GM12865 (cell line): ENCODE measurements around the gene FGD6.

Experiments
- DNase-seq: peaks from one replicate; pipeline ENCODE4 v3.0.0; 2010; ENCODE audit warnings: low read depth
- H3K4me3 ChIP-seq: 2 replicates; pipeline ENCODE4 v1.5.1; 2011; ENCODE audit warnings: mild to moderate bottlenecking, low read depth, low read length, control low read depth
- TF ChIP-seq, protein P1 (sequence below): IDR thresholded peaks from 2 replicates; pipeline ENCODE4 v1.5.1; 2011; ENCODE audit warnings: low read length, control low read depth, low read depth, inconsistent platforms; ENCODE audit not compliant: insufficient read depth; ENCODE audit errors: missing control alignments

Gene FGD6

DNA sequence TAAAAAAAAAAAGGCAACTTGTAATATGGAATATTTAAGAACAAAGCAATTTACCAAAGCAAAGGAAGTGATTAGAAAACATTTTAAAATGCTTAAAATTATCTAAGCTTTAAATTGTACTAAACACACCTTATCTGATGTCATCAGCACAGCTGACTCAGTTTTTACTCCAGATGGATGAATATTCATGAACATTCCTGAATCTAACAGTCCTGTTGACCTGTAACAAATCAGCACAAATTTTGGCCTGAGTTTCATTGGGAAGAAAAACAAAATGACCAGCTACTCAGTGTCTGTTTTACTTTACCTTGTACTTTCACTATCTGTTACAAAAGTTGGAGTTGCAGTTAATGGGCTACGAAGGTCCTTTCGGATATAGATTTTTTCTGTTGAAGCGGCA, 159.8 kb downstream of the FGD6 start:
- no peak for DNase-seq
- TF ChIP-seq, protein P1, sequence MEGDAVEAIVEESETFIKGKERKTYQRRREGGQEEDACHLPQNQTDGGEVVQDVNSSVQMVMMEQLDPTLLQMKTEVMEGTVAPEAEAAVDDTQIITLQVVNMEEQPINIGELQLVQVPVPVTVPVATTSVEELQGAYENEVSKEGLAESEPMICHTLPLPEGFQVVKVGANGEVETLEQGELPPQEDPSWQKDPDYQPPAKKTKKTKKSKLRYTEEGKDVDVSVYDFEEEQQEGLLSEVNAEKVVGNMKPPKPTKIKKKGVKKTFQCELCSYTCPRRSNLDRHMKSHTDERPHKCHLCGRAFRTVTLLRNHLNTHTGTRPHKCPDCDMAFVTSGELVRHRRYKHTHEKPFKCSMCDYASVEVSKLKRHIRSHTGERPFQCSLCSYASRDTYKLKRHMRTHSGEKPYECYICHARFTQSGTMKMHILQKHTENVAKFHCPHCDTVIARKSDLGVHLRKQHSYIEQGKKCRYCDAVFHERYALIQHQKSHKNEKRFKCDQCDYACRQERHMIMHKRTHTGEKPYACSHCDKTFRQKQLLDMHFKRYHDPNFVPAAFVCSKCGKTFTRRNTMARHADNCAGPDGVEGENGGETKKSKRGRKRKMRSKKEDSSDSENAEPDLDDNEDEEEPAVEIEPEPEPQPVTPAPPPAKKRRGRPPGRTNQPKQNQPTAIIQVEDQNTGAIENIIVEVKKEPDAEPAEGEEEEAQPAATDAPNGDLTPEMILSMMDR = no peak
- no peak overlapping the region for H3K4me3 ChIP-seq

DNA sequence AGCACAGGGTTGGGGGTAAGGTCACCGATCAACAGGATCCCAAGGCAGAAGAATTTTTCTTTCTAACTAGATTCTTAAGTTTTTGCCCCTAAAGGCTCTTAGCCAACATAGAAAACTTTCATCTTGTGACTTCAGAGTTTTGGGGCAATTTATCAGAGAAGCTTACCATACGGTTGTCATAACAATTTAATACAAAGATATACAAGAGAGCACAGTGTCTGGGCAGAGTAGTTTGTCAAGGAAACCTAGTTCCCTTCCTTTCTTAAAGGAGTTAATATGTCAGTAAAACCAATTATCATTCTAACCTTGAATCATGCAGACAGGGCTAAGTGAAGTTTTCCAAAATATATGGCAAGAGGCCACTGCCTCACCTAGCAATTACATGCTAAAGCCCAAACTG, 162.2 kb downstream of the FGD6 start:
- no peak overlapping the region for H3K4me3 ChIP-seq
- TF ChIP-seq, protein P1 = no peak
- DNase-seq = no peak

DNA sequence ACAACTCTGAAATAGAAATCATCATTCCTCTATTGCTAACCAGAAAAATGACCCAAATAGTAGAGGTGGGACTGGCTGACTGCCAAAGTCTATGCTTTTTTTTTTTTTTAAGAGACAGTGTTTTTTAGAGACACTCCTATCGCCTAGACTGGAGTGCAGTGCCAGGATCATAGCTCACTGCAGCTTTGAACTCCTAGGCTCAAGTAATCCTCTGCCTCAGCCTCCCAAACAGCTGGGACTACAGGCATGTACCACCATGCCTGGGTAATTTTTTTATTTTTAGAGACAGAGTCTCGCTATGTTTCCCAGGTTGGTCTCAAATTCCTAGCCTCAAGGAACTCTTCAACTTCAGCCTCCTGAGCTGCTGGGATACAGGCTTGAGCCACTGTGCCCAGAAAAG, 163.1 kb downstream of the FGD6 start:
- H3K4me3 ChIP-seq = no peak overlapping the region
- DNase-seq = no peak
- TF ChIP-seq, protein P1 = no peak

- H3K4me3 ChIP-seq = no peak overlapping the region
- TF ChIP-seq, protein P1 = no peak
- DNase-seq = no peak
Measured at GRCh38 chr12:95051241-95051640, 166.0 kb downstream of the FGD6 start.

DNA sequence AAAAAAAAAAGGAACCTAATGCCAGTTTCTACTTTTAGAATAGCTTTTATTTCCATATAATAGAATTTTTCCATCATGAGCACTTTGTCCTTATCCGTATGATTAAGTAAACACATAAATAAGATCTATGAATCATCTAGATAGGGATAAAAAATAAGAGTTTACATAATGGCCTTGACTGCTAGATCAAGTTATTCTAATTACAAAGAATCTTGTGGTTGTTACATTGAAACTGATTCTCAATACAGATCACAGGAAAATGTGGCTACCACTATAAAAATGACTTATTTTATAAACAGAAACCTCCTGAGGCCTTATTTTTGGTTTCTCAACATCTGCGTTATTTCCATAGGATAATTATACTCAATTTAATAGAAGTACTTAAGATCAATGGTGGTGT, 179.4 kb downstream of the FGD6 start:
- TF ChIP-seq, protein P1 = no peak
- no peak for DNase-seq
- no peak overlapping the region for H3K4me3 ChIP-seq

DNA sequence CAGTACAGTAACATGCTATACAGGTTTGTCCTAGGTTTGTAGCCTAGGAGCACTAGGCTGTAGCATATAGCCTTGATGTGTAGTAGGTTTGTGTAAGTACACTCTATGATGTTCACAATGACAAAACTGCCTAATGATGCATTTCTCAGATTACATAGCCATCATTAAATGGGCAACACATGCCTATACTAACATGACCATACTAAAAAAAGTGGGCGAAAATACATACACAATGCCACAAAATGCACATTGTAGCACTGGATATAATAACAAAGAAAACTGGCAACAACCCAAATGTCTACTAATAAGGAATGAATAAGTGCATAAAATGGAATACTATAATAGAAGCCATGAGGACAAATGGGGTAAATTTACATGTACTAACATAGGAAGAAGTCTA, 182.5 kb downstream of the FGD6 start:
- H3K4me3 ChIP-seq = no peak overlapping the region
- no peak for DNase-seq

More for the DNA sequence above, 182.5 kb downstream of the FGD6 start:
- TF ChIP-seq, protein P1 = no peak
